A549 (cell line): ENCODE measurements around the gene METRNL. TPM values are rescaled to one million over a fixed set of nuclear protein-coding genes. Genes with fewer than 3 reads are reported as not detected.
"Not testable (repeated sequence)": the region's sequence is repeated elsewhere in the genome, so short reads cannot be mapped to it uniquely, and the experiment has no call there.

Source experiments
- ATAC-seq, 2 experiments: fragments of 200-7000 bp in 1 of 2; fragments of >200 bp in 1 of 2; cut with Nextera tagmentation in 1 of 2; cut with Tn5 transposase in 1 of 2; 3 replicates each; pipeline versions ENCODE4 v1.8.0 to v1.9.1; 2018 to 2020; ENCODE audit warnings: mild to moderate bottlenecking in 1 of 2, moderate library complexity in 1 of 2
- CTCF ChIA-PET: fragments of 300-600 bp; sonication (Branson Sonifier 250); formaldehyde crosslinking; extraction: SDS; loops from one replicate; lab custom pipeline; 2021; ENCODE audit warnings: antibody characterized with exemption, inconsistent platforms; lab: Yijun Ruan, JAX
- POLR2A ChIA-PET: fragments of 350-600 bp; formaldehyde crosslinking; extraction: SDS; loops from one replicate; lab custom pipeline; 2021; ENCODE audit warnings: antibody characterized with exemption, inconsistent platforms; lab: Yijun Ruan, JAX
- DNase-seq, 2 experiments: peaks; one replicate each; pipeline versions ENCODE4 v3.0.0 to v3.0.0-alpha.2; 2011 to 2016; ENCODE audit warnings: low read depth in 1 of 2, low spot score in 1 of 2
- FAIRE-seq: peaks from 2 replicates; lab custom pipeline; 2011; peaks lifted over from hg19 to GRCh38; lab: Jason Lieb, UNC
- H3K27ac ChIP-seq, 2 experiments: fragments of >200 bp; sonication (Bioruptor Twin); formaldehyde crosslinking; 3 replicates each; pipeline ENCODE4 v1.5.1; 2016 to 2017
- H3K4me1 ChIP-seq: fragments of >200 bp; sonication (Bioruptor Twin); formaldehyde crosslinking; 3 replicates; pipeline ENCODE4 v1.6.1; 2016
- H3K4me2 ChIP-seq: fragments of >200 bp; sonication (Bioruptor Twin); formaldehyde crosslinking; 3 replicates; pipeline ENCODE4 v1.6.1; 2016
- H3K4me3 ChIP-seq: fragments of >200 bp; sonication (Bioruptor Twin); formaldehyde crosslinking; 3 replicates; pipeline ENCODE4 v1.5.1; 2016
- H3K9me3 ChIP-seq: fragments of >200 bp; sonication (Bioruptor Twin); formaldehyde crosslinking; 3 replicates; pipeline ENCODE4 v1.6.1; 2016
- CBX2 ChIP-seq: fragments of 200-600 bp; sonication (generic); IDR thresholded peaks from 2 replicates; pipeline ENCODE4 v1.6.1; 2016; ENCODE audit warnings: low read depth, mild to moderate bottlenecking, borderline replicate concordance
- CEBPB ChIP-seq, 2 experiments: fragments of >200 bp in 1 of 2; sonication (Bioruptor Twin) in 1 of 2; formaldehyde crosslinking in 1 of 2; IDR thresholded peaks; 2 replicates each; pipeline ENCODE4 v1.6.1; 2012 to 2016
- GATA3 ChIP-seq: IDR thresholded peaks from 2 replicates; pipeline ENCODE4 v1.6.1; 2012; ENCODE audit warnings: borderline replicate concordance
- HOXB5 ChIP-seq: fragments of 250-450 bp; sonication (Bioruptor Pico); IDR thresholded peaks from 2 replicates; pipeline ENCODE4 v1.5.0; 2020; ENCODE audit warnings: mild to moderate bottlenecking, moderate library complexity
- KDM1A ChIP-seq: fragments of 200-600 bp; sonication (generic); IDR thresholded peaks from 2 replicates; pipeline ENCODE4 v1.6.1; 2016; ENCODE audit warnings: low read depth, mild to moderate bottlenecking
- KDM5A ChIP-seq: fragments of 200-600 bp; sonication (generic); IDR thresholded peaks from 2 replicates; pipeline ENCODE4 v1.6.1; 2016; ENCODE audit warnings: antibody characterized with exemption, mild to moderate bottlenecking
- MAFK ChIP-seq: fragments of 450-650 bp; IDR thresholded peaks from 2 replicates; pipeline ENCODE4 v1.6.1; 2014; ENCODE audit not compliant: partially characterized antibody
- NPAS2 ChIP-seq: fragments of 250-450 bp; sonication (Bioruptor Pico); IDR thresholded peaks from 2 replicates; pipeline ENCODE4 v1.8.0; 2022; ENCODE audit warnings: mild to moderate bottlenecking, moderate library complexity, borderline replicate concordance
- PHF8 ChIP-seq: fragments of 200-600 bp; sonication (generic); IDR thresholded peaks from 2 replicates; pipeline ENCODE4 v1.6.1; 2016; ENCODE audit warnings: low read depth, mild to moderate bottlenecking, antibody characterized with exemption, moderate library complexity, borderline replicate concordance
- RAD21 ChIP-seq, 2 experiments: fragments of >200 bp in 1 of 2; sonication (Bioruptor Twin) in 1 of 2; formaldehyde crosslinking in 1 of 2; IDR thresholded peaks in 1 of 2; conservative IDR thresholded peaks in 1 of 2; 2 replicates in 1 of 2; 3 replicates in 1 of 2; pipeline ENCODE4 v1.6.1; 2012 to 2018; ENCODE audit warnings: inconsistent platforms in 1 of 2
- RCOR1 ChIP-seq: fragments of 150-350 bp; IDR thresholded peaks from 2 replicates; pipeline ENCODE4 v1.6.1; 2014; ENCODE audit warnings: antibody characterized with exemption, low read length, low read depth
- ZFP36 ChIP-seq: fragments of 450-650 bp; IDR thresholded peaks from 2 replicates; pipeline ENCODE4 v1.6.1; 2014; ENCODE audit warnings: borderline replicate concordance; ENCODE audit not compliant: partially characterized antibody
- WGBS: methylation state at CpG from one replicate; pipeline ENCODE4 v1.1.6; 2017; ENCODE audit errors: missing lambda C conversion rate; 5-methylcytosine and 5-hydroxymethylcytosine counted together
- polyA plus RNA-seq, 4 experiments: library from polyadenylated mRNA; depleted of rRNA in 3 of 4; stranded (reverse); fragments of >200 nt; fragmentation: RNase III in 1 of 4; extraction: RNeasy Plus Mini Kit Qiagen cat#74134 plus additional on column Dnase treatment in 1 of 4; gene quantifications; 2 replicates in 3 of 4; 3 replicates in 1 of 4; pipeline ENCODE4 v1.2.3, GENCODE V29; 2011 to 2017
- TF ChIP-seq, protein P1 (sequence below): fragments of 450-650 bp; IDR thresholded peaks from 2 replicates; pipeline ENCODE4 v1.6.1; 2014; ENCODE audit warnings: antibody characterized with exemption
- TF ChIP-seq, protein P2 (sequence below): fragments of 200-600 bp; sonication (generic); IDR thresholded peaks from 2 replicates; pipeline ENCODE4 v1.6.1; 2016; ENCODE audit warnings: antibody characterized with exemption, mild to moderate bottlenecking, moderate library complexity
- TF ChIP-seq, protein P3 (sequence below): IDR thresholded peaks from 2 replicates; pipeline ENCODE4 v1.6.1; 2012
- TF ChIP-seq, protein P4 (sequence below): fragments of >200 bp; sonication (Bioruptor Twin); formaldehyde crosslinking; IDR thresholded peaks from 2 replicates; pipeline ENCODE4 v1.6.1; 2016

Gene METRNL
- polyA plus RNA-seq, 2 of the 4 experiments (the other 2 are of a cell fraction) = 1.7 to 6.4 TPM

DNA sequence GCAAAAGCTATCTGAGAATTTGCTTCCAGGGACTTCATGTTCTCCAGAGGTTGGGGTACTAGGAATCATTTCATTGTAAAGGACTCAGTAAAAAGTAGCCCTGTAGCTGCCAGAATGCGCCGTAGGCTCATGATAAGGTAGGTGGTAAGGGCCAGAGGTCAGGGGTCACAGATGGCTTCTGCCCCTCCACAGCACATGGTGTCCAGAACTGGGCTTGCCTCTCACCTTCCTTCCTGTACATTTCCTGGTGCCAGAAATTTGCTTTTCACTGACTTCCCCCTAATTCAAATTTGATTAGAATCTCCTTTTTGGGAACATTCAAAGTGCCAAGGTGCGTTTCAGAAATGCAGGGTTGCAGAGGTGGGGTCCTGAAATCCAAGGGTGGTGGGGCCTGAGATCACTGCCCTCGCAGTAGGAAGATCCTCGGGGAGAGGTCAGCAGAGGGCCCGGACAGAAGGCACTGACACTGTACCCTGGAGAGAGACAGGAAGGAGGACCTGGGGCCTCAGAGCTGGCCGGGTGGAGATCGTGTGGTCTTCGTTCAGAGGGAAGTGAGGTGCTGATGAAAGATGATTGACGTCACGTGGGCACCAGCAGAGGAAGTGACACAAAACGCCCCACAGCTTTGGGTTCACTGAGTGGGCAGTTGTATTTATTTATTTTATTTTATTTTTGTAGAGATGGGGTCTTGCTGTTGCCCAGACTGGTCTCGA lies 25.5 kb upstream of the METRNL start:
- POLR2A ChIA-PET = no interaction called here
- no peak for ATAC-seq
- peaks cover 23% of the 10 kb centered on the region for H3K4me1 ChIP-seq
- TF ChIP-seq, protein P1, sequence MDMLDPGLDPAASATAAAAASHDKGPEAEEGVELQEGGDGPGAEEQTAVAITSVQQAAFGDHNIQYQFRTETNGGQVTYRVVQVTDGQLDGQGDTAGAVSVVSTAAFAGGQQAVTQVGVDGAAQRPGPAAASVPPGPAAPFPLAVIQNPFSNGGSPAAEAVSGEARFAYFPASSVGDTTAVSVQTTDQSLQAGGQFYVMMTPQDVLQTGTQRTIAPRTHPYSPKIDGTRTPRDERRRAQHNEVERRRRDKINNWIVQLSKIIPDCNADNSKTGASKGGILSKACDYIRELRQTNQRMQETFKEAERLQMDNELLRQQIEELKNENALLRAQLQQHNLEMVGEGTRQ = no peak
- TF ChIP-seq ZFP36 (no peak), RCOR1 (no peak), NPAS2 (CRISPR knock-in tag) (no peak), GATA3 (no peak), KDM1A (no peak), KDM5A (no peak), PHF8 (no peak)
- TF ChIP-seq, protein P2, sequence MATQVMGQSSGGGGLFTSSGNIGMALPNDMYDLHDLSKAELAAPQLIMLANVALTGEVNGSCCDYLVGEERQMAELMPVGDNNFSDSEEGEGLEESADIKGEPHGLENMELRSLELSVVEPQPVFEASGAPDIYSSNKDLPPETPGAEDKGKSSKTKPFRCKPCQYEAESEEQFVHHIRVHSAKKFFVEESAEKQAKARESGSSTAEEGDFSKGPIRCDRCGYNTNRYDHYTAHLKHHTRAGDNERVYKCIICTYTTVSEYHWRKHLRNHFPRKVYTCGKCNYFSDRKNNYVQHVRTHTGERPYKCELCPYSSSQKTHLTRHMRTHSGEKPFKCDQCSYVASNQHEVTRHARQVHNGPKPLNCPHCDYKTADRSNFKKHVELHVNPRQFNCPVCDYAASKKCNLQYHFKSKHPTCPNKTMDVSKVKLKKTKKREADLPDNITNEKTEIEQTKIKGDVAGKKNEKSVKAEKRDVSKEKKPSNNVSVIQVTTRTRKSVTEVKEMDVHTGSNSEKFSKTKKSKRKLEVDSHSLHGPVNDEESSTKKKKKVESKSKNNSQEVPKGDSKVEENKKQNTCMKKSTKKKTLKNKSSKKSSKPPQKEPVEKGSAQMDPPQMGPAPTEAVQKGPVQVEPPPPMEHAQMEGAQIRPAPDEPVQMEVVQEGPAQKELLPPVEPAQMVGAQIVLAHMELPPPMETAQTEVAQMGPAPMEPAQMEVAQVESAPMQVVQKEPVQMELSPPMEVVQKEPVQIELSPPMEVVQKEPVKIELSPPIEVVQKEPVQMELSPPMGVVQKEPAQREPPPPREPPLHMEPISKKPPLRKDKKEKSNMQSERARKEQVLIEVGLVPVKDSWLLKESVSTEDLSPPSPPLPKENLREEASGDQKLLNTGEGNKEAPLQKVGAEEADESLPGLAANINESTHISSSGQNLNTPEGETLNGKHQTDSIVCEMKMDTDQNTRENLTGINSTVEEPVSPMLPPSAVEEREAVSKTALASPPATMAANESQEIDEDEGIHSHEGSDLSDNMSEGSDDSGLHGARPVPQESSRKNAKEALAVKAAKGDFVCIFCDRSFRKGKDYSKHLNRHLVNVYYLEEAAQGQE = no peak
- TF ChIP-seq, protein P3, sequence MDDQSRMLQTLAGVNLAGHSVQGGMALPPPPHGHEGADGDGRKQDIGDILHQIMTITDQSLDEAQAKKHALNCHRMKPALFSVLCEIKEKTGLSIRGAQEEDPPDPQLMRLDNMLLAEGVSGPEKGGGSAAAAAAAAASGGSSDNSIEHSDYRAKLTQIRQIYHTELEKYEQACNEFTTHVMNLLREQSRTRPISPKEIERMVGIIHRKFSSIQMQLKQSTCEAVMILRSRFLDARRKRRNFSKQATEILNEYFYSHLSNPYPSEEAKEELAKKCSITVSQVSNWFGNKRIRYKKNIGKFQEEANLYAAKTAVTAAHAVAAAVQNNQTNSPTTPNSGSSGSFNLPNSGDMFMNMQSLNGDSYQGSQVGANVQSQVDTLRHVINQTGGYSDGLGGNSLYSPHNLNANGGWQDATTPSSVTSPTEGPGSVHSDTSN = no peak
- TF ChIP-seq, protein P4, sequence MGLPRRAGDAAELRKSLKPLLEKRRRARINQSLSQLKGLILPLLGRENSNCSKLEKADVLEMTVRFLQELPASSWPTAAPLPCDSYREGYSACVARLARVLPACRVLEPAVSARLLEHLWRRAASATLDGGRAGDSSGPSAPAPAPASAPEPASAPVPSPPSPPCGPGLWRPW = no peak
- TF ChIP-seq, all 56 proteins: peak for 0
- 80% methylated on average over 13 of the region's 13 CpGs for WGBS
- Histone ChIP-seq H3K27ac (no peak overlapping the region), H3K4me3 (no peak overlapping the region), H3K9me3 (no peaks in the 10 kb centered on the region), H3K4me2 (no peak overlapping the region)
- FAIRE-seq (no peak), DNase-seq (no peak)
- CTCF ChIA-PET = interaction anchor here (0.8 to 1.5 kb wide), 2 partner anchors 45 to 72 kb away, joined by 3 to 8 read pairs; no protein-coding TSS in a partner anchor

DNA sequence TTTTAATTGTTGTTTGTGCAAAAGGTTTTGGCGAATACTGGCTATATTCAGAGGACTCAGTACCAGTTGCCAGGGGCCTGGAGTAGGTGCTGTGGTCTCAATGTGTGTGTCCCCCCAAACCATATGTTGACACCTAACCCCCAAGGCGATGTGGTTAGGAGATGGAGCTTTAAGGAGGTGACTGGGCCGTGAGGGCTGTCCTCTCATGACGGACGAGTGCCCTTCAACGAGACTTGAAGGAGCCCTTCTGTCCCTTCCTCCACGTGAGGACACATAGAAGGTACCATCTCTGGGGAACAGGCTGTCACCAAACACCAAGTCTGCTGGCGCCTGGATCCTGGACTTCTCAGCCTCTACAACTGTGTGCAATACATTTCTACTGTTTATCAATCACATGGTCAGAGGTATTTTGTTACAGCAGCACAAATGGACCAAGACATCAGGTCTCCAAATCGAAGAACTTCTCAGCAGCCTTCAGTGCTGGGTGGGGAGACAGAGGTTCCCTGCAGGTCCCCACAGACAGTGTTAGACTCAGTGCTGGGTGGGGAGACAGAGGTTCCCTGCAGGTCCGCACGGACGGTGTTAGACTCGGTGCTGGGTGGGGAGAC lies 24.8 kb upstream of the METRNL start:
- H3K4me2 ChIP-seq = no peak overlapping the region
- ChIA-PET POLR2A (no interaction called here), CTCF (interaction anchor here (0.8 to 1.5 kb wide), 2 partner anchors 44 to 71 kb away, joined by 3 to 8 read pairs; no protein-coding TSS in a partner anchor)
- TF ChIP-seq RAD21 (conservative IDR thresholded peaks at IDR 0.05 in 1 of 2, IDR thresholded peaks at IDR 0.05 in 1 of 2) (no peak), RCOR1 (no peak), CBX2 (no peak), PHF8 (no peak), MAFK (no peak), CEBPB (IDR thresholded peaks at IDR 0.05) (no peak), HOXB5 (CRISPR knock-in tag) (no peak)
- TF ChIP-seq, protein P1 = no peak
- H3K4me3 ChIP-seq = no peak overlapping the region
- ATAC-seq = no peak
- 66% methylated on average over 10 of the region's 13 CpGs for WGBS
- no peaks in the 10 kb centered on the region for H3K9me3 ChIP-seq
- no peak for FAIRE-seq
- H3K4me1 ChIP-seq = peaks cover 19% of the 10 kb centered on the region
- no peak overlapping the region for H3K27ac ChIP-seq
- DNase-seq = no peak

DNA sequence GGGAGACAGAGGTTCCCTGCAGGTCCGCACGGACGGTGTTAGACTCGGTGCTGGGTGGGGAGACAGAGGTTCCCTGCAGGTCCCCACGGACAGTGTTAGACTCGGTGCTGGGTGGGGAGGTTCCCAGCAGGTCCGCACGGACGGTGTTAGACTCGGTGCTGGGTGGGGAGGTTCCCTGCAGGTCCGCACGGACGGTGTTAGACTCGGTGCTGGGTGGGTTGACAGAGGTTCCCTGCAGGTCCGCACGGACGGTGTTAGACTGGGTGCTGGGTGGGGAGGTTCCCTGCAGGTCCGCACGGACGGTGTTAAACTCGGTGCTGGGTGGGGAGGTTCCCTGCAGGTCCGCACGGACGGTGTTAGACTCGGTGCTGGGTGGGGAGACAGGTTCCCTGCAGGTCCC lies 24.2 kb upstream of the METRNL start:
- H3K27ac ChIP-seq, H3K4me2 ChIP-seq, H3K9me3 ChIP-seq, POLR2A ChIA-PET, ATAC-seq, H3K4me3 ChIP-seq, FAIRE-seq, DNase-seq: not testable (repeated sequence)
- H3K4me1 ChIP-seq = peaks cover 19% of the 10 kb centered on the region
- WGBS = 89% methylated on average over 16 of the region's 25 CpGs
- CTCF ChIA-PET = interaction anchor here (1.5 kb wide), 1 partner anchor 43 kb away, joined by 8 read pairs; no protein-coding TSS in a partner anchor
